Mesothelial cell of epicardium (in vitro differentiated cells): Measurements from ENCODE around the gene SLC25A11. TPM values are rescaled to one million over a fixed set of nuclear protein-coding genes. Genes with fewer than 3 reads are reported as not detected.
A peak's percentile ranks its signal among the peaks of the same experiment; 100 is the strongest.

Source experiments
- DNase-seq, 2 experiments: peaks; one replicate each; pipeline ENCODE4 v3.0.0; 2021; ENCODE audit warnings: low spot score in 2 of 2; ENCODE audit not compliant: unreplicated experiment in 2 of 2
- H3K27ac Mint-ChIP-seq: 2 replicates; pipeline ENCODE4 v1.8.0; 2021; ENCODE audit warnings: mixed read lengths
- H3K27me3 Mint-ChIP-seq: 2 replicates; pipeline ENCODE4 v1.8.0; 2021; ENCODE audit warnings: low read depth, mixed read lengths
- H3K36me3 Mint-ChIP-seq: 2 replicates; pipeline ENCODE4 v1.8.0; 2021; ENCODE audit warnings: mixed read lengths
- H3K4me1 Mint-ChIP-seq: 2 replicates; pipeline ENCODE4 v1.8.0; 2021; ENCODE audit warnings: mixed read lengths
- H3K4me3 Mint-ChIP-seq: 2 replicates; pipeline ENCODE4 v1.8.0; 2021; ENCODE audit warnings: mild to moderate bottlenecking, moderate library complexity, mixed read lengths
- H3K9me3 Mint-ChIP-seq: 2 replicates; pipeline ENCODE4 v1.8.0; 2021; ENCODE audit warnings: mixed read lengths
- total RNA-seq: library from RNA; stranded (reverse); gene quantifications from 3 replicates; pipeline ENCODE4 v1.2.1, GENCODE V29; 2021
- TF ChIP-seq, protein P1 (sequence below): fragments of 200-600 bp; sonication (generic); IDR thresholded peaks from one replicate; pipeline ENCODE4 v1.5.0; 2021; ENCODE audit warnings: antibody characterized with exemption; ENCODE audit not compliant: unreplicated experiment

The SLC25A11 gene
- total RNA-seq, 1 donor from 2014 or later, result 53.9 TPM

GRCh38 chr17:4972322-4972721 is 32.5 kb upstream of the SLC25A11 start:
- Mint-ChIP-seq H3K27ac (peak overlapping the region; percentile 36), H3K9me3 (no peaks in the 10 kb centered on the region), H3K4me1 (peaks cover 37% of the 10 kb centered on the region), H3K4me3 (no peak overlapping the region), H3K27me3 (no peaks in the 10 kb centered on the region), H3K36me3 (peaks cover 19% of the 10 kb centered on the region)
- DNase-seq, result no peak
- TF ChIP-seq, protein P1, sequence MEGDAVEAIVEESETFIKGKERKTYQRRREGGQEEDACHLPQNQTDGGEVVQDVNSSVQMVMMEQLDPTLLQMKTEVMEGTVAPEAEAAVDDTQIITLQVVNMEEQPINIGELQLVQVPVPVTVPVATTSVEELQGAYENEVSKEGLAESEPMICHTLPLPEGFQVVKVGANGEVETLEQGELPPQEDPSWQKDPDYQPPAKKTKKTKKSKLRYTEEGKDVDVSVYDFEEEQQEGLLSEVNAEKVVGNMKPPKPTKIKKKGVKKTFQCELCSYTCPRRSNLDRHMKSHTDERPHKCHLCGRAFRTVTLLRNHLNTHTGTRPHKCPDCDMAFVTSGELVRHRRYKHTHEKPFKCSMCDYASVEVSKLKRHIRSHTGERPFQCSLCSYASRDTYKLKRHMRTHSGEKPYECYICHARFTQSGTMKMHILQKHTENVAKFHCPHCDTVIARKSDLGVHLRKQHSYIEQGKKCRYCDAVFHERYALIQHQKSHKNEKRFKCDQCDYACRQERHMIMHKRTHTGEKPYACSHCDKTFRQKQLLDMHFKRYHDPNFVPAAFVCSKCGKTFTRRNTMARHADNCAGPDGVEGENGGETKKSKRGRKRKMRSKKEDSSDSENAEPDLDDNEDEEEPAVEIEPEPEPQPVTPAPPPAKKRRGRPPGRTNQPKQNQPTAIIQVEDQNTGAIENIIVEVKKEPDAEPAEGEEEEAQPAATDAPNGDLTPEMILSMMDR, result no peak

- no peak for DNase-seq
- H3K36me3 Mint-ChIP-seq, result peaks cover 19% of the 10 kb centered on the region
- peaks cover 37% of the 10 kb centered on the region for H3K4me1 Mint-ChIP-seq
- no peaks in the 10 kb centered on the region for H3K27me3 Mint-ChIP-seq
- no peak overlapping the region for H3K4me3 Mint-ChIP-seq
- no peaks in the 10 kb centered on the region for H3K9me3 Mint-ChIP-seq
- H3K27ac Mint-ChIP-seq, result no peak overlapping the region
- TF ChIP-seq, protein P1, result no peak
Observed at GRCh38 chr17:4971826-4972225, 32.0 kb upstream of the SLC25A11 start.

DNA sequence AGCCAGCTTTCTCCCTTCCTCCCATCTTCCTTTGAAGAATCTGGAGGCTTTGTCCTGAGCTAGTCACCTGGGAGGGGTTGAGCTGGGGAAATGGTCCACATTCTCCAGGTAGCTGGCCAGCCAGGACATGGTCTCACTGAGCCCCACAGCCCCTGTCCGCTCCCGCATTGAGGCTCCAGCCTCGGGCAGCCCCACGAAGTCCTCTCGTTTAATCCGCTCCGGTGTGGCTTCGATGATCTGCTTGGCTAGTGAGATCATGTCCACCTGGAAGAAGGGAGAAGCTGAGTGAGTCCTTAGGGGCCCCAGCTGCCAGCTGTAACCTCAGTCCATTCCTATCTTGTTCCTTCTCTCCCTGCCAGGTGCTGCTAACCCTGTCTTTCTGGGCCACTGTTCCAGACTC is 30.4 kb upstream of the SLC25A11 start:
- peak overlapping the region; percentile 11 for H3K4me3 Mint-ChIP-seq
- H3K4me1 Mint-ChIP-seq, result peaks cover 47% of the 10 kb centered on the region
- no peak for DNase-seq
- no peaks in the 10 kb centered on the region for H3K27me3 Mint-ChIP-seq
- no peaks in the 10 kb centered on the region for H3K9me3 Mint-ChIP-seq
- H3K36me3 Mint-ChIP-seq, result peaks cover 20% of the 10 kb centered on the region
- H3K27ac Mint-ChIP-seq, result peak overlapping the region; percentile 15
- TF ChIP-seq, protein P1, result no peak

GRCh38 chr17:4969551-4970173 is 29.8 kb upstream of the SLC25A11 start:
- no peaks in the 10 kb centered on the region for H3K27me3 Mint-ChIP-seq
- H3K4me3 Mint-ChIP-seq, result no peak overlapping the region
- peaks cover 48% of the 10 kb centered on the region for H3K4me1 Mint-ChIP-seq
- TF ChIP-seq, protein P1, result no peak
- no peak for DNase-seq
- H3K27ac Mint-ChIP-seq, result no peak overlapping the region
- H3K9me3 Mint-ChIP-seq, result no peaks in the 10 kb centered on the region
- peaks cover 21% of the 10 kb centered on the region for H3K36me3 Mint-ChIP-seq

DNA sequence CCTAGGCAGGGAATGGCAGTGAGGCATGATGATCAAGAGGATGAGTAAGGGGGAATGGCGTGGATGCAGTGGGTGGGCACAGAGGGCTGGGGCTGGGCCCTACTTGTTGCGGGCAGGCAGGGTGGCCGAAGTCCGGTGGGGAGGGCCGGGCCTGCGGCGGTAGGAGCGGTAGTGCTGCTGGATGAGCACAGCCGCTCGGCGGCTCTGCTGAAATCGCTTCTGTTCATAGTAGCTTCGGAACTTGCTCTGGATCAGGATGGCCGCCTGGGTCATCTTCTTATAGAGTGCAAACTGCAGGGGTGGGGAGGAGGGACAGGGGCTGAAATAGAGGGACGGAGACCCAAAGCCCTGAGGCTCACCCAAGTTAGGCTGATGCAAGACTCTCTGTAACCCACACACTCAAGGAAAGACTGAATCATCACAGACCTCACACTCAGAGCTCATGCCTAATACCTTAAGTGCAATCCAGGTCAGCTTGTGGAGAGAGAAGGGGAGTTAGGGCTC is 29.3 kb upstream of the SLC25A11 start:
- peaks cover 21% of the 10 kb centered on the region for H3K36me3 Mint-ChIP-seq
- H3K27ac Mint-ChIP-seq, result no peak overlapping the region
- DNase-seq, result no peak
- H3K9me3 Mint-ChIP-seq, result no peaks in the 10 kb centered on the region
- no peaks in the 10 kb centered on the region for H3K27me3 Mint-ChIP-seq
- H3K4me1 Mint-ChIP-seq, result peaks cover 48% of the 10 kb centered on the region
- no peak overlapping the region for H3K4me3 Mint-ChIP-seq
- TF ChIP-seq, protein P1, result no peak
